Breast epithelium (tissue), 4 donors: ENCODE results near the gene PLCG2. TPM values are rescaled to one million over a fixed set of nuclear protein-coding genes. Genes with fewer than 3 reads are reported as not detected.
A peak's percentile ranks its signal among the peaks of the same experiment; 100 is the strongest.

Experiments
- DNase-seq, 2 donors: peaks; one replicate each; pipeline ENCODE4 v3.0.0-alpha.2; 2019; ENCODE audit warnings: low spot score in 2 of 2
- H3K27ac ChIP-seq, 2 donors: fragments of 200-600 bp; sonication (generic) in 1 of 2; one replicate each; pipeline ENCODE4 v1.5.1; 2016 to 2019; ENCODE audit warnings: mild to moderate bottlenecking in 1 of 2
- H3K27me3 ChIP-seq, 2 donors: fragments of 200-600 bp; sonication (generic) in 1 of 2; one replicate each; pipeline versions ENCODE4 v1.5.1 to v1.6.0; 2017 to 2019; ENCODE audit warnings: control low read depth in 1 of 2, mild to moderate bottlenecking in 1 of 2
- H3K36me3 ChIP-seq: fragments of 200-600 bp; one replicate; pipeline ENCODE4 v1.5.1; 2019
- H3K4me1 ChIP-seq, 2 donors: fragments of 200-600 bp; sonication (generic); one replicate each; pipeline ENCODE4 v1.5.1; 2016 to 2019; ENCODE audit warnings: control low read depth in 1 of 2
- H3K4me3 ChIP-seq, 3 donors: fragments of 200-600 bp; sonication (generic); 1 replicate in 2 of 3; 2 replicates in 1 of 3; pipeline ENCODE4 v1.5.1; 2016 to 2019; ENCODE audit warnings: mild to moderate bottlenecking in 3 of 3, moderate library complexity in 2 of 3
- H3K9me3 ChIP-seq, 2 donors: fragments of 200-600 bp; sonication (generic) in 1 of 2; one replicate each; pipeline ENCODE4 v1.5.1; 2016 to 2019; ENCODE audit warnings: control low read depth in 1 of 2
- CTCF ChIP-seq, 3 donors: fragments of 450-650 bp; IDR thresholded peaks; one replicate each; pipeline ENCODE4 v1.5.1; 2016 to 2017; ENCODE audit warnings: antibody characterized with exemption in 3 of 3, mild to moderate bottlenecking in 3 of 3, moderate library complexity in 3 of 3
- POLR2A ChIP-seq: fragments of 450-650 bp; IDR thresholded peaks from one replicate; pipeline ENCODE4 v1.6.1; 2016; ENCODE audit warnings: antibody characterized with exemption, mild to moderate bottlenecking, moderate library complexity
- POLR2AphosphoS5 ChIP-seq, 3 donors: sonication (generic); formaldehyde crosslinking; IDR thresholded peaks; one replicate each; pipeline ENCODE4 v1.6.1; 2017; ENCODE audit warnings: antibody characterized with exemption in 3 of 3
- intact Hi-C: fragments of 100-400 bp; cut with DNase I; formaldehyde crosslinking; loops from one replicate; pipeline ENCODE4 v1.15.1; 2023; ENCODE audit warnings: low total_unique reads
- total RNA-seq, 3 donors: library from RNA; depleted of rRNA; stranded (reverse); fragments of >200 nt; gene quantifications; one replicate each; pipeline ENCODE4 v1.1.0, GENCODE V29; 2016

Gene PLCG2
- total RNA-seq, 3 donors from 2014 or later = 14.6 to 24.6 (median 24.3) TPM

GRCh38 chr16:81818568-81818896, 39.4 kb downstream of the PLCG2 start:
- Histone ChIP-seq H3K36me3 (no peaks in the 10 kb centered on the region), H3K4me3 (no peak overlapping the region), H3K4me1 (no peaks in the 10 kb centered on the region), H3K27ac (no peak overlapping the region), H3K27me3 (no peaks in the 10 kb centered on the region), H3K9me3 (no peaks in the 10 kb centered on the region)
- DNase-seq = no peak
- intact Hi-C loops = no loop called here
- TF ChIP-seq POLR2AphosphoS5 (IDR thresholded peaks at IDR 0.05) = no peak
- no peak for TF ChIP-seq POLR2A
- TF ChIP-seq CTCF (IDR thresholded peaks at IDR 0.05) = no peak

GRCh38 chr16:81818905-81819304, 39.8 kb downstream of the PLCG2 start:
- DNase-seq = no peak
- Histone ChIP-seq H3K27me3 (no peaks in the 10 kb centered on the region), H3K4me1 (no peaks in the 10 kb centered on the region), H3K4me3 (no peak overlapping the region), H3K27ac (no peak overlapping the region), H3K9me3 (no peaks in the 10 kb centered on the region), H3K36me3 (no peaks in the 10 kb centered on the region)
- TF ChIP-seq POLR2AphosphoS5 (IDR thresholded peaks at IDR 0.05) (no peak), CTCF (IDR thresholded peaks at IDR 0.05) (no peak), POLR2A (no peak)
- intact Hi-C loops = no loop called here

- intact Hi-C loops = no loop called here
- no peak for DNase-seq
- Histone ChIP-seq H3K27ac (no peak overlapping the region), H3K27me3 (no peaks in the 10 kb centered on the region), H3K36me3 (no peaks in the 10 kb centered on the region), H3K9me3 (no peaks in the 10 kb centered on the region), H3K4me3 (no peak overlapping the region), H3K4me1 (no peaks in the 10 kb centered on the region)
- TF ChIP-seq POLR2AphosphoS5 (IDR thresholded peaks at IDR 0.05) (no peak), POLR2A (no peak), CTCF (IDR thresholded peaks at IDR 0.05) (no peak)
Measured at GRCh38 chr16:81821436-81822128, 42.5 kb downstream of the PLCG2 start.

GRCh38 chr16:81823111-81823510, 44.0 kb downstream of the PLCG2 start:
- no peak overlapping the region for H3K4me3 ChIP-seq
- no peaks in the 10 kb centered on the region for H3K27me3 ChIP-seq
- H3K4me1 ChIP-seq = no peaks in the 10 kb centered on the region
- peak overlapping the region in 1 of 2 donors; percentile 52 for H3K27ac ChIP-seq
- intact Hi-C loops = no loop called here
- no peak for TF ChIP-seq CTCF (IDR thresholded peaks at IDR 0.05)
- TF ChIP-seq POLR2AphosphoS5 (IDR thresholded peaks at IDR 0.05) = no peak
- TF ChIP-seq POLR2A = no peak
- DNase-seq = peak in 1 of 2 donors; percentile 35
- H3K36me3 ChIP-seq = no peaks in the 10 kb centered on the region
- H3K9me3 ChIP-seq = no peaks in the 10 kb centered on the region

GRCh38 chr16:81823734-81824133, 44.6 kb downstream of the PLCG2 start:
- DNase-seq = no peak
- H3K27ac ChIP-seq = no peak overlapping the region
- H3K9me3 ChIP-seq = no peaks in the 10 kb centered on the region
- H3K4me1 ChIP-seq = no peaks in the 10 kb centered on the region
- TF ChIP-seq POLR2A = no peak
- TF ChIP-seq CTCF (IDR thresholded peaks at IDR 0.05) = no peak
- no peak for TF ChIP-seq POLR2AphosphoS5 (IDR thresholded peaks at IDR 0.05)
- no peaks in the 10 kb centered on the region for H3K36me3 ChIP-seq
- intact Hi-C loops = no loop called here
- no peak overlapping the region for H3K4me3 ChIP-seq
- no peaks in the 10 kb centered on the region for H3K27me3 ChIP-seq
